ENCODE data around the gene IMMP2L. TPM values are rescaled to one million over a fixed set of nuclear protein-coding genes. Genes with fewer than 3 reads are reported as not detected.
A peak's percentile ranks its signal among the peaks of the same experiment; 100 is the strongest.
"Not testable (repeated sequence)": the region's sequence is repeated elsewhere in the genome, so short reads cannot be mapped to it uniquely, and the experiment has no call there.

IMMP2L gene
- 30.3 and 74.9 TPM in 2 replicates for total RNA-seq (2014; rRNA removed; shearing (Covaris generic))
- polyA plus RNA-seq (2014; cell fraction: nucleus; rRNA removed), result 15.0 and 17.9 TPM in 2 replicates

- DNase-seq (ENCODE audit: extremely low read depth, low read depth), result peak; percentile 84
Measured at GRCh38 chr7:111561904-111562732, at the start of gene IMMP2L. Gene IMMP2L, minus strand, starts transcription at chr7:111562492.

GRCh38 chr7:111609483-111610254 lies 47.4 kb upstream of the IMMP2L start:
- DNase-seq (ENCODE audit: extremely low read depth, low read depth), result not testable (repeated sequence)

DNA sequence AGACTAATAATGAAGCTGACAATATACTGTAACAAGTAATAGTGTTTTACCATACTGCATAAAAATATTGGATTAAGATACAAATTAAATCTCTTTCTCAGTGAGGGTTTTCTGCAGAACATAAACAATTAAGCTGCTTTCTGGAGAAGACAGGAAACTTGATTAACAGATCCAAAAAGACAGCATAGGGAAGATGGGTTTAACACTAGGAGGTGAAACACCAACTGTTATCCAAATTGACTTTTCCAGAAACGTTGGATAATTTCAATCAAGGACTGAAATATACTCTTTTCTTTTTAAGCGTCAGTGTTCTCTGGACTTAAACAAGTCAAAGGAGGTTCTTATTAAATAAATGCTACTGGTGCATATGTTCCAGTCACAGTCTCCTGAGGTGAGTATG lies 45.3 kb upstream of the IMMP2L start:
- no peak for DNase-seq (ENCODE audit: extremely low read depth, low read depth)

DNA sequence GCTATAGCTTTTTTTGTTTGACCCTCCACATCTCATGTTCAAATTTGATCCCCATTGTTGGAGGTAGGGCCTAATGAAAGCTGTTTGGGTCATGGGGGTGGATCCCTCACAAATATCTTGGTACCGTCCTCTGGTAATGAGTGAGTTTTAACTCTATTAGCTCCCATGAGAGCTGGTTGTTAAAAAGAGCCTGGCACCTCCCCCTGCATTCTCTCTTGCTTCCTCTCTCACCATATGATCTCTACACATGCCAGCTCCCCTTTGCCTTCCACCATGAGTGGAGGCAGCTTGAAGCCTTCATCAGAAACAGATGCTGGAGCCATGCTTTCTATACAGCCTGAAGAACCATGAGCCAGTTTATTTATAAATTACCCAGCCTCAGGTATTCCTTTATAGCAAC lies 43.0 kb upstream of the IMMP2L start:
- no peak for DNase-seq (ENCODE audit: extremely low read depth, low read depth)

DNA sequence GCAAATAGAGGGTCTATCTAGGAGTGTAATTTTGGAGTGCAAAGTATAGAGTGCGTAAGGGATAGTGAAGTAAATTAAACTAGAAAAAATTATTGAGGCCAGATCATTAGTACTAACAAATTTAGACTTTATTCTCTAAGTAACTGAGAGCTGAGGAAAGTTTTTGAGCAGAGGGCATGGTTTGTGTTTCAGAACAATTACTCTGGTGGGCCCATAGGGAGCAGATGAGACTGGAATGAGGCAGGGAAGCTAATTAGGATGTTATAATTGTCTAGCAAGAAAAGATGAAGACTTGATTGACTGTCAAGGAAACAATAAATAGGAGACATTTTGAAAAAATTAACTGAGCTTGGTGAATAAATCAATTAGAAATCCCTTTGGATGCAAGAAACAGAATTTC lies 37.8 kb upstream of the IMMP2L start:
- DNase-seq (ENCODE audit: extremely low read depth, low read depth), result no peak

DNA sequence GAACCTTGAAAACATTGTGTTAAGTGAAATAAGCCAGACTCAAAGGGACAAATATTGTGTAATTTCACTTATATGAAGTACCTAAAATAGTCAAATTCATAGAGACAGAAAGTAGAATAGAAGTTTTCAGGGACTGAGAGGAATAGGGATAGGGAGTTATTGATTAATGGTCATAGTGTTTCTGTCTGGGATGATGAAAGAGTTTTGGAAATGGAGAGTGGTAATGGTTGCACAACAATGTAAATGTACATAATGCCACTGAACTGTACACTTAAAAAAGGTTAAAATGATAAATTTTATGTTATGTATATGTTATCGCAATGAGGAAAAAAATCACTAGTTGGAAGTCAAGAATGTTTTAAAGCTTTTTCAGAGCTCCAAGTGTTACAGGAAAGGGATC lies 33.5 kb upstream of the IMMP2L start:
- DNase-seq (ENCODE audit: extremely low read depth, low read depth), result no peak

GRCh38 chr7:111594602-111595001 lies 32.3 kb upstream of the IMMP2L start:
- no peak for DNase-seq (ENCODE audit: extremely low read depth, low read depth)

GRCh38 chr7:111593343-111593742 lies 31.1 kb upstream of the IMMP2L start:
- no peak for DNase-seq (ENCODE audit: extremely low read depth, low read depth)

- DNase-seq (ENCODE audit: extremely low read depth, low read depth), result no peak
Measured at GRCh38 chr7:111588065-111588433, 25.8 kb upstream of the IMMP2L start.

DNA sequence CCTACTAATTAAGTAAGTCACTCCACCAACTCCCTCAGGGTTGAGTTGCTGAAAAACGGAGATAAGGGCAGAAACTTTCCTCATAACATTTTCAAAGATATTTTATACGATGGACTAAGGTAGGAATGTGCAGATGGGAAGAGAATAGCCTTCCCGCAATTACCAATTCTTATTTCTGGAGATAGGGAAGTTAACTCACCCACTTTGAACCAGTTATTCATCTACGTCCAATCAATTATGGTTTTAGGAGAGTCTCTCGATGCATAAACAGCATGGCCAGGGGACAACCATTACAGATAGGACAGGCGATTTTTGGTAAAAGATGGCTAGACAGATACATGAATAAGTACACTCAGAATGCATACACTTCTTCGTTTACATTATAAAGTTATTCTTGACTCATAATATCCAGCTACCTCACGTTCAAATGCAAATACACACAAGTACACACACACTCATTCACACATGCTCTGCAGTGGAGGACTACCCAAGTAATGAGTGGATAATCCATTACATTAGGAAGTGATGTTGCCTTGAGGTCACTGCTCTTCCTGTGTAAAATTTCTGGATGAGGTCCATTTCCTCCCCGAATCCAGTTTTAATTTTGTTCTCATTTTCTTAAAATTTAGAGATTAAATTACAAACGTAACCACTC lies 25.2 kb upstream of the IMMP2L start:
- DNase-seq (ENCODE audit: extremely low read depth, low read depth), result no peak

GRCh38 chr7:111586711-111587409 lies 24.6 kb upstream of the IMMP2L start:
- no peak for DNase-seq (ENCODE audit: extremely low read depth, low read depth)

DNA sequence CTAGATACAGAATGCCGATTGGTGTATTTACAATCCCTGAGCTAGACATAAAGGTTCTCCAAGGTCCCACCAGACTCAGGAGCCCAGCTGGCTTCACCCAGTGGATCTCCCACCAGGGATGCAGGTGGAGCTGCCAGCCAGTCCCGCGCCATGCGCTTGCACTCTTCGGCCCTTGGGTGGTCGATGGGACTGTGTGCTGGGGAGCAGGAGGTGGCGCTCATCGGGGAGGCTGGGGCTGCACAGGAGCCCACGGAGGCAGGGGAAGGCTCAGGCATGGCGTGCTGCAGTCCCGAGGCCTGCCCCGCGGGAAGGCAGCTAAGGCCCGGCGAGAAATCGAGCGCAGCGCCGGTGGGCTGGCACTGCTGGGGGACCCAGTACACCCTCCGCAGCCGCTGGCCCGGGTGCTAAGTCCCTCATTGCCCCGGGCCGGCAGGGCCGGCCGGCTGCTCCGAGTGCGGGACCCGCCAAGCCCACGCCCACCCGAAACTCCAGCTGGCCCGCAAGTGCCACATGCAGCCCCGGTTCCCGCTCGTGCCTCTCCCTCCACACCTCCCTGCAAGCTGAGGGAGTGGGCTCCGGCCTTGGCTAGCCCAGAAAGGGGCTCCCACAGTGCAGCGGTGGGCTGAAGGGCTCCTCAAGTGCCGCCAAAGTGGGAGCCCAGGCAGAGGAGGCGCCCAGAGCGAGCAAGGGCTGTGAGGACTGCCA lies 19.6 kb upstream of the IMMP2L start:
- DNase-seq (ENCODE audit: extremely low read depth, low read depth), result not testable (repeated sequence)

- not testable (repeated sequence) for DNase-seq (ENCODE audit: extremely low read depth, low read depth)
Measured at GRCh38 chr7:111581207-111581606, 18.9 kb upstream of the IMMP2L start.

- no peak for DNase-seq (ENCODE audit: extremely low read depth, low read depth)
Measured at GRCh38 chr7:111578754-111579153, 16.5 kb upstream of the IMMP2L start.

GRCh38 chr7:111571720-111572119 lies 9.4 kb upstream of the IMMP2L start:
- DNase-seq (ENCODE audit: extremely low read depth, low read depth), result no peak

DNA sequence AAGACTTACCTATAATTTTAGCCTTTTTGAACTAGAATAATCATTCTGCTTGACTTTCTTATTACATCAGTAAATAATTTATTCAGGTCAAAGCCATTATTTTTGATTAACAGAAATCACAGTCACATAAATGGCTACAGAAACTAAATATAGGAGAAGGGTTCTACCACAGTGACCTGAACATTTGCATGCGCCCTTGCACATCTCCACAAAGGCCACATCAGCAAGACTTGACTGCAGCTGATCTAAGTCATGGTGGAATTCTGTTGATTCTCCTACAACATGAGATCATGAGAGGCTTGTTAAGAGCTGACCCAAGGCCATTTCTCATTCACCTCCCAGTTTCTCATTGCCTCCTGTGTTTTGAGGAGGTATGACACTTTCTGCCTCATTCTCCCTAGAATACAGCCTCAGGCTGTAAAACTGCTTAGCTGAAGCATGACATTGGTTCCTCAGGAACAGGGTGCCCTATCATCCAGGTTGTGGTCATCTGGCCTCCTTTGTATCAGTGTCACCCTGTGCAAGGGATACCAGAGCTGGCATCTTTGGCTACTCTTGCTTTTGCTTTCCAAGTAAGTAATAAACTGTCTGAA lies 6.7 kb upstream of the IMMP2L start:
- no peak for DNase-seq (ENCODE audit: extremely low read depth, low read depth)

DNA sequence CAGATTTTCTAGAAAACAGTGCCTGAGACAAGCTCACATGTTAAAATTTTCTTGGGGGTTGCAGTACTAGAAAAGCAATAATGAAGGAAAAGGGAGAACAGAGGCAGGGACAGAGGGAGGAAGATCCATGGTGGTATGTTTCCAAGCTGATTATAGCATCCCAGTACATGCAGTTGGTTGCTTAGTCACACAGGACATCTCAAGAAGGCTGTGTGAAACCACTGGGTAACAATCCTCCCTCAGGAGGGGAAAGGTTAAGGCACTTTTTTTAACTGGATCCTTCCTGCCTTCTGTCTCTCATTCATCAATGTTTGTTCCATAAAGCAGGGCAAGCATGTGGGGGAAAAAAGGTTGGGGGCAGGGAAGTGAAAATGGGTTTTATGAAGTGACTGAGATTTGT lies 6.1 kb upstream of the IMMP2L start:
- DNase-seq (ENCODE audit: extremely low read depth, low read depth), result no peak

DNA sequence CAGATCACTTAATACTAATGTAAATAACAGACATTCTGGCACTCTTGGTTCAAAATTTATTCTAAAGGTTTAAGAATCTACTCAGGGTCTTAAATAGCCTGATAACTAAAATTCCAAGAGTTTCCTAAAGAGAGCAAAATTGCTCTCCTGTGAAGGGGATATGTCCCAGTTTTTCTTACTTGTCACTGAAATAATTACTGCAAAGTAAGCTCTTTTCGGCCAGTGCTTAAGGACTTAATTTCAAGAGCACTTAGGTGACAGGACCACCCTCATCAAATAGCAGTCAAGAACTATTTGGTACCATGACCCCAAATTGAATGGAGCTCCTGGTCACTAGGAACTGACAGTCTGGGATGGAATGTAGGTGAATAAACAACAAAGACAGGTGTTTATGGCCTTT lies 1.8 kb upstream of the IMMP2L start:
- no peak for DNase-seq (ENCODE audit: extremely low read depth, low read depth)

DNA sequence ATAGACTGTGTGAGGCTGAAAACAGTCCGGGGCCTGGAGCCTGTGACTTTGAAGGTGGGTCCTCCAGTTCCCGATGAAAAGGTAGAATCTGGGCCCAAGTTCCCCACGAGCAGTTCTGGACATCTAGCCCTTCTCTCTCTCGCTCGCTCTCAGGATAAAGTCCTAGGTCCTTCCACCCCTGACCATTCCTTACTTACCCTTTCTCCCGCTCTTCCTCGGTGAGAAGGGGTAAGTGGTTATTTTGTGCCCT lies 713 bp downstream of the IMMP2L start:
- DNase-seq (ENCODE audit: extremely low read depth, low read depth), result peak; percentile 3
